Ishikawa (cell line): ENCODE data around the gene BMPR1B.

Source experiments
- CEBPB ChIP-seq: IDR thresholded peaks from 2 replicates; pipeline ENCODE4 v1.6.1; 2012
- CREB1 ChIP-seq: IDR thresholded peaks from 2 replicates; pipeline ENCODE4 v1.6.1; 2012; ENCODE audit warnings: low read depth
- EGR1 ChIP-seq: IDR thresholded peaks from 2 replicates; pipeline ENCODE4 v1.6.1; 2012
- EP300 ChIP-seq: IDR thresholded peaks from 2 replicates; pipeline ENCODE4 v1.6.1; 2012; ENCODE audit warnings: borderline replicate concordance
- FOXM1 ChIP-seq: IDR thresholded peaks from 2 replicates; pipeline ENCODE4 v1.6.1; 2012; ENCODE audit warnings: low read depth, borderline replicate concordance
- MAX ChIP-seq: IDR thresholded peaks from 2 replicates; pipeline ENCODE4 v1.6.1; 2012
- NFIC ChIP-seq: IDR thresholded peaks from 2 replicates; pipeline ENCODE4 v1.6.1; 2012
- RAD21 ChIP-seq: IDR thresholded peaks from 2 replicates; pipeline ENCODE4 v1.6.1; 2012; ENCODE audit warnings: low read depth
- REST ChIP-seq: IDR thresholded peaks from 2 replicates; pipeline ENCODE4 v1.6.1; 2012; ENCODE audit warnings: low read depth, mild to moderate bottlenecking
- TAF1 ChIP-seq: IDR thresholded peaks from 2 replicates; pipeline ENCODE4 v1.6.1; 2012; ENCODE audit warnings: low read depth, mild to moderate bottlenecking
- TCF12 ChIP-seq: IDR thresholded peaks from 2 replicates; pipeline ENCODE4 v1.6.1; 2012; ENCODE audit warnings: low read depth
- TEAD4 ChIP-seq: IDR thresholded peaks from 2 replicates; pipeline ENCODE4 v1.6.1; 2012
- USF1 ChIP-seq: IDR thresholded peaks from 2 replicates; pipeline ENCODE4 v1.6.1; 2012
- YY1 ChIP-seq: IDR thresholded peaks from 2 replicates; pipeline ENCODE4 v1.6.1; 2012; ENCODE audit warnings: low read depth
- ZBTB7A ChIP-seq: IDR thresholded peaks from 2 replicates; pipeline ENCODE4 v1.6.1; 2012; ENCODE audit warnings: low read depth

The BMPR1B gene

GRCh38 chr4:94918543-94918942, 160.8 kb downstream of the BMPR1B start:
- TF ChIP-seq YY1, result no peak
- TF ChIP-seq TCF12, result no peak
- no peak for TF ChIP-seq TAF1

GRCh38 chr4:94920369-94920768, 162.6 kb downstream of the BMPR1B start:
- TF ChIP-seq TEAD4, result no peak

GRCh38 chr4:94924566-94924965, 166.8 kb downstream of the BMPR1B start:
- TF ChIP-seq YY1, result no peak
- TF ChIP-seq TEAD4, result no peak
- no peak for TF ChIP-seq EGR1
- TF ChIP-seq REST, result no peak
- TF ChIP-seq ZBTB7A, result no peak
- TF ChIP-seq CEBPB, result no peak
- TF ChIP-seq FOXM1, result no peak
- TF ChIP-seq RAD21, result no peak
- no peak for TF ChIP-seq TCF12
- no peak for TF ChIP-seq EP300
- no peak for TF ChIP-seq MAX
- no peak for TF ChIP-seq TAF1
- no peak for TF ChIP-seq NFIC

- no peak for TF ChIP-seq CREB1
- no peak for TF ChIP-seq TAF1
- TF ChIP-seq EGR1, result no peak
- no peak for TF ChIP-seq EP300
- TF ChIP-seq USF1, result no peak
- no peak for TF ChIP-seq REST
- no peak for TF ChIP-seq ZBTB7A
- TF ChIP-seq TEAD4, result no peak
- no peak for TF ChIP-seq RAD21
- TF ChIP-seq TCF12, result no peak
- no peak for TF ChIP-seq FOXM1
- TF ChIP-seq NFIC, result no peak
Measured at GRCh38 chr4:94925764-94926347, 168.1 kb downstream of the BMPR1B start.

- TF ChIP-seq ZBTB7A (no peak), CREB1 (no peak)
Measured at GRCh38 chr4:94926936-94927335, 169.2 kb downstream of the BMPR1B start.

GRCh38 chr4:94927696-94928095, 169.9 kb downstream of the BMPR1B start:
- TF ChIP-seq CREB1 (no peak), CEBPB (no peak)

GRCh38 chr4:94929696-94930095, 171.9 kb downstream of the BMPR1B start:
- TF ChIP-seq EGR1 (no peak), EP300 (no peak), NFIC (no peak), YY1 (no peak), MAX (no peak), TCF12 (no peak), TEAD4 (no peak), ZBTB7A (no peak), REST (no peak), CREB1 (no peak), RAD21 (no peak), FOXM1 (no peak), USF1 (no peak), CEBPB (no peak)
